KMS-11 (cell line): Measurements from ENCODE around the gene ATP6V1F.
A peak's percentile ranks its signal among the peaks of the same experiment; 100 is the strongest.

Experiments used
- H2AFZ ChIP-seq: fragments of 200-600 bp; sonication (generic); 2 replicates; pipeline ENCODE4 v1.6.1; 2016; ENCODE audit warnings: antibody characterized with exemption, mixed run types, low read depth
- H3K27ac ChIP-seq: fragments of 200-600 bp; sonication (generic); 2 replicates; pipeline ENCODE4 v1.6.1; 2016; ENCODE audit warnings: mild to moderate bottlenecking, mixed run types
- H3K27me3 ChIP-seq: fragments of 200-600 bp; sonication (generic); 2 replicates; pipeline ENCODE4 v1.6.1; 2017; ENCODE audit warnings: mild to moderate bottlenecking, low read depth, mixed run types, moderate library complexity; ENCODE audit not compliant: insufficient read depth
- H3K36me3 ChIP-seq: fragments of 200-600 bp; sonication (generic); 2 replicates; pipeline ENCODE4 v1.6.1; 2017; ENCODE audit warnings: mild to moderate bottlenecking, mixed run types; ENCODE audit not compliant: insufficient read depth
- H3K4me1 ChIP-seq: fragments of 200-600 bp; sonication (generic); 2 replicates; pipeline ENCODE4 v1.6.1; 2016; ENCODE audit warnings: mild to moderate bottlenecking, low read depth, mixed run types; ENCODE audit not compliant: poor library complexity, severe bottlenecking
- H3K4me2 ChIP-seq: fragments of 200-600 bp; sonication (generic); 2 replicates; pipeline ENCODE4 v1.7.0; 2016; ENCODE audit warnings: mild to moderate bottlenecking, mixed run types
- H3K4me3 ChIP-seq: fragments of 200-600 bp; sonication (generic); IDR thresholded peaks from 2 replicates; pipeline ENCODE4 v1.6.1; 2017; ENCODE audit warnings: low read depth, low read length, mixed read lengths; ENCODE audit not compliant: insufficient read depth
- H3K79me2 ChIP-seq: fragments of 200-600 bp; sonication (generic); 2 replicates; pipeline ENCODE4 v1.6.1; 2016; ENCODE audit warnings: low read depth, mixed run types; ENCODE audit not compliant: insufficient read depth
- H3K9ac ChIP-seq: fragments of 200-600 bp; sonication (generic); 2 replicates; pipeline ENCODE4 v1.6.1; 2016; ENCODE audit warnings: mild to moderate bottlenecking, mixed run types
- H4K20me1 ChIP-seq: fragments of 200-600 bp; sonication (generic); 2 replicates; pipeline ENCODE4 v1.6.1; 2016; ENCODE audit warnings: mild to moderate bottlenecking, mixed run types; ENCODE audit not compliant: insufficient read depth
- TF ChIP-seq, protein P1 (sequence below): fragments of 200-600 bp; sonication (generic); conservative IDR thresholded peaks from 2 replicates; pipeline ENCODE4 v1.6.1; 2017; ENCODE audit warnings: low read depth, mild to moderate bottlenecking, antibody characterized with exemption, low read length, moderate library complexity, mixed read lengths

ATP6V1F gene

DNA sequence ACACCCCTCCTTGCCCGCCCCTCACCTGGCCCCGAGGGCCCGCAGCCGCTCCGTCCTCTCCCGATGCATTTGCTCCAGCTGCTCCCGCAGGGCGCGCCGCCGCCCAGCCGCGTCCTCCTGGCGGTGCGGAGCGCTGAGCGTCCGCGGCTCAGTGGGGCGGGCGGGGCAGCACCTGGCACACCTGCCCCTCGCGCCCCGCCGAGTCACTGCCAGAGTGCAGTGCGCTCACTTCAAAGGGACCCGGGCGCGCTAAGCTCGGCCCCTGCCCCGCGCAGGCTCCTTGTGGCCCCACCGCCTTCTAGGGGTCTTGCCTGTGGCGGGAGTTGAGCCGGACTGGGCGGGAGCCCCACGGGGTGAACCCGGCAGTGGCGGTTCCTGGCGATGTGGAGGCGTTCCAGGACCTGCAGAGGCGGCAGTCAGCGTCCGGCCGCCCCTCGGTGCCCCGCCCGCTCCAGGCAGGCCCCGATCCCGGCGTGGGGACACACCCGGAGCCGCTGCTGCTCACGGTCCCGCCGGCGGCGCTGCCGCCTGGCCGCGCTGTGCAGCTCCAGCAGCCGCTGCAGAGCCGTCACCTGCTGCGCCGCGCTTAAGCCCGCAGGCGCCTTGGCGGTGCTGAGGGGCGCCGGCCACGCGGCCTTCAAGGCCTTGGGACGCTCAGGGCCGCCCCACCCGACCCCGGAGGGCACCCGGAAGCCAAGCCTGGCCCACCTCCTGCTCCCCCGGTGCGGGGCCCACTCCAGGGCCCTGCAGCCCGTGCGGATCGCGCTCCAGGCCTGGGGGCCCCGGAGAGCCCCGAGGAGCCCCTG lies 6.7 kb downstream of the ATP6V1F start:
- Histone ChIP-seq H3K4me2 (peak overlapping the region; percentile 18; the same call in 1 of the 2 replicates), H3K27ac (no peak overlapping the region), H3K4me1 (peaks cover 8% of the 10 kb centered on the region), H3K27me3 (no peaks in the 10 kb centered on the region; the same call in 1 of the 2 replicates), H3K9ac (no peak overlapping the region), H3K36me3 (no peaks in the 10 kb centered on the region), H3K79me2 (peaks cover 11% of the 10 kb centered on the region; the same call in 1 of the 2 replicates), H4K20me1 (no peaks in the 10 kb centered on the region), H3K4me3 (no peak overlapping the region), H2AFZ (peak overlapping the region; percentile 10; the same call in 1 of the 2 replicates)
- TF ChIP-seq, protein P1, sequence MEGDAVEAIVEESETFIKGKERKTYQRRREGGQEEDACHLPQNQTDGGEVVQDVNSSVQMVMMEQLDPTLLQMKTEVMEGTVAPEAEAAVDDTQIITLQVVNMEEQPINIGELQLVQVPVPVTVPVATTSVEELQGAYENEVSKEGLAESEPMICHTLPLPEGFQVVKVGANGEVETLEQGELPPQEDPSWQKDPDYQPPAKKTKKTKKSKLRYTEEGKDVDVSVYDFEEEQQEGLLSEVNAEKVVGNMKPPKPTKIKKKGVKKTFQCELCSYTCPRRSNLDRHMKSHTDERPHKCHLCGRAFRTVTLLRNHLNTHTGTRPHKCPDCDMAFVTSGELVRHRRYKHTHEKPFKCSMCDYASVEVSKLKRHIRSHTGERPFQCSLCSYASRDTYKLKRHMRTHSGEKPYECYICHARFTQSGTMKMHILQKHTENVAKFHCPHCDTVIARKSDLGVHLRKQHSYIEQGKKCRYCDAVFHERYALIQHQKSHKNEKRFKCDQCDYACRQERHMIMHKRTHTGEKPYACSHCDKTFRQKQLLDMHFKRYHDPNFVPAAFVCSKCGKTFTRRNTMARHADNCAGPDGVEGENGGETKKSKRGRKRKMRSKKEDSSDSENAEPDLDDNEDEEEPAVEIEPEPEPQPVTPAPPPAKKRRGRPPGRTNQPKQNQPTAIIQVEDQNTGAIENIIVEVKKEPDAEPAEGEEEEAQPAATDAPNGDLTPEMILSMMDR, result no peak

DNA sequence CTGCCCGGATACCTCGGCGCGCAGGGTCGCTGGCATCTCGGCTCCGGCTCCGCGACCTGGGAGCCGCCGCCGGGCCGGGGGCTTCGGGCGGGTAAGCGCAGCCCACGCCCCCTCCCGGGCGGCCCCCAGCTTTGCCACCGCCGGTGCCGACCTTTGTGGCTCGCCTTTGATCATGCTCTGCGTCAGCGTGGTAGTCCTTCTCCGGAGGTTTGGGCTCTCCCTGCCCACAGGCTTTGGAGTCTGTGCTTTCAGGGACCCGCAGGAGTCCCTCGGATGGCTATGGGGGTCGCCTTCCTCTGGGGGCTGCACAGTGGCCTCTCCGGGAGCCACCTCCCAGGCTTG lies 7.3 kb downstream of the ATP6V1F start:
- Histone ChIP-seq H3K27ac (no peak overlapping the region), H3K36me3 (no peaks in the 10 kb centered on the region), H3K4me3 (no peak overlapping the region), H3K27me3 (no peaks in the 10 kb centered on the region; the same call in 1 of the 2 replicates), H2AFZ (no peak overlapping the region), H4K20me1 (no peaks in the 10 kb centered on the region), H3K4me2 (no peak overlapping the region), H3K79me2 (peaks cover 6% of the 10 kb centered on the region; the same call in 1 of the 2 replicates), H3K9ac (no peak overlapping the region), H3K4me1 (peaks cover 6% of the 10 kb centered on the region)
- TF ChIP-seq, protein P1, result no peak

DNA sequence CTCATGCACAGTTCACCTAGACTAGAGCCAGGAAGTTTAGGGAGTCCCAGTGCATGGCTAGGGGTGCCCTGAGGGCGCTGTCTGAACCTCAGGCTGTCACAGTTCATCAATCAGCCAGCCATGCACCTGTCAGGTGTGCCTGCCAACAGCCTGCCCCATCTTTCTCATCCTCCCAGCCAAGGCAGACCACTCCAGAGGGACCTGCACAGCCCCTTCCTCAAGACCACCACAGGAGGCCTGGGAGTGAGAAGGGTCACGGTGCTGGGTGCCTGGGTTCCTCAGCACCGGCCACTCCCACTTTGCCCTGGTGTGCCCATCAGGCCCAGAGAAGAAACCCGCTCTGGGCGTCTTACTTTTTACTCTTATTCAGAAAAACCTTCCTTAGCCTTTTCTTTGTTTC lies 8.4 kb downstream of the ATP6V1F start:
- no peaks in the 10 kb centered on the region for H3K79me2 ChIP-seq
- H3K27ac ChIP-seq, result no peak overlapping the region
- H4K20me1 ChIP-seq, result no peaks in the 10 kb centered on the region
- peaks cover 6% of the 10 kb centered on the region for H3K4me1 ChIP-seq
- TF ChIP-seq, protein P1, result no peak
- no peaks in the 10 kb centered on the region for H3K36me3 ChIP-seq
- no peak overlapping the region for H2AFZ ChIP-seq
- no peaks in the 10 kb centered on the region; the same call in 1 of the 2 replicates for H3K27me3 ChIP-seq
- no peak overlapping the region for H3K9ac ChIP-seq
- H3K4me3 ChIP-seq, result no peak overlapping the region
- no peak overlapping the region for H3K4me2 ChIP-seq

DNA sequence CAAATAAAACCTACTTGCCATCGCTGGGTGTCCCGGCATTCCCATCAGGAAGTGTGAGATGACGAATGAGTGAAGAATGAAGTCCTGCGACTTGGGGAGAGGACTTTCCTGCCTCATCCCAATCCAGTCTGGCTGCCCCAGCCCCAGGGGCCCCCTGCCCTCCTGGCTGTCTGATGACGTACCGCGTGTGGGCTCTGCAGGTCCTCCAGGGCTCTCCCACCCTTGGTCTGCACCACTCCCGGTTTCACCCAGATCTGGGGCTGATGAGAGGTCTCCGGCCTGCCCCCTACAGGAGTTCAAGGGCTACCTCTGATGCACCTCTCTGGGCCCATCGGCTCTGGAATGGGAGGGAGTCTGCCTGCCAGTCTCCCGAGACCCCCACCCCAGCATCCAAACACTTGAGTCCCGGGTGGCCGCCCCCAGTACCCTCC lies 9.8 kb downstream of the ATP6V1F start:
- TF ChIP-seq, protein P1, result peak; percentile 27; the same call in 1 of the 2 replicates
- no peak overlapping the region for H2AFZ ChIP-seq
- H3K27ac ChIP-seq, result no peak overlapping the region
- no peaks in the 10 kb centered on the region for H3K36me3 ChIP-seq
- H3K27me3 ChIP-seq, result no peaks in the 10 kb centered on the region; the same call in 1 of the 2 replicates
- H3K79me2 ChIP-seq, result no peaks in the 10 kb centered on the region
- peaks cover 6% of the 10 kb centered on the region for H3K4me1 ChIP-seq
- H3K9ac ChIP-seq, result no peak overlapping the region
- no peaks in the 10 kb centered on the region for H4K20me1 ChIP-seq
- H3K4me3 ChIP-seq, result no peak overlapping the region
- no peak overlapping the region for H3K4me2 ChIP-seq
